HG03097 (cell line): ENCODE measurements around the gene OVOL3.
"Not testable (repeated sequence)": the region's sequence is repeated elsewhere in the genome, so short reads cannot be mapped to it uniquely, and the experiment has no call there.

ENCODE experiments used
- ATAC-seq: cut with Tn5 transposase; IDR thresholded peaks from one replicate; pipeline ENCODE4 v1.9.1; 2021; ENCODE audit not compliant: unreplicated experiment, low FRiP score

OVOL3 gene

GRCh38 chr19:36110487-36111199 lies at the start of gene OVOL3:
TSS of gene OVOL3 (plus strand) at chr19:36111143. CDS start at chr19:36111203, 60 bp downstream.
- ATAC-seq: no peak

DNA sequence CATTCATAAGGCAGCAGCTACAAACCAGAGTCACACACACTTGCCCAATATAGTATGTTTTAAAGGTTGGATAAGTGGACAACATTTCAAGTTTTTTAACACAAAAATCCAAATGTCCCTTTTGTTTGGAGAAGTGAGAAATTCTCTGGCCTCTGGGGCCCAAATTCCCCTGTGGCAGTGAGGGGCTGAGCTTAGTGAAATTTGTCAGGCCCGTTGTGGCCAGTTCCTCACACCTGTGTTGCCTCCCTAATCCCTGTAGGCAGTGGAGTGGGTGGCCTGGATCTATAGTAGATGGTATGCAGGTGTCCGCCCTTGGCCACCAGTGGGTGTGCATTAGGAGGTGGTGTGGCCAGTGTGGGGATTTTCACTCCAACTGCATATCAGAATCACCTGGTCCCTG lies 49.6 kb upstream of the OVOL3 start:
- no peak for ATAC-seq

GRCh38 chr19:36064826-36065225 lies 46.1 kb upstream of the OVOL3 start:
- no peak for ATAC-seq

- ATAC-seq: no peak
Observed at GRCh38 chr19:36067681-36068080, 43.3 kb upstream of the OVOL3 start.

DNA sequence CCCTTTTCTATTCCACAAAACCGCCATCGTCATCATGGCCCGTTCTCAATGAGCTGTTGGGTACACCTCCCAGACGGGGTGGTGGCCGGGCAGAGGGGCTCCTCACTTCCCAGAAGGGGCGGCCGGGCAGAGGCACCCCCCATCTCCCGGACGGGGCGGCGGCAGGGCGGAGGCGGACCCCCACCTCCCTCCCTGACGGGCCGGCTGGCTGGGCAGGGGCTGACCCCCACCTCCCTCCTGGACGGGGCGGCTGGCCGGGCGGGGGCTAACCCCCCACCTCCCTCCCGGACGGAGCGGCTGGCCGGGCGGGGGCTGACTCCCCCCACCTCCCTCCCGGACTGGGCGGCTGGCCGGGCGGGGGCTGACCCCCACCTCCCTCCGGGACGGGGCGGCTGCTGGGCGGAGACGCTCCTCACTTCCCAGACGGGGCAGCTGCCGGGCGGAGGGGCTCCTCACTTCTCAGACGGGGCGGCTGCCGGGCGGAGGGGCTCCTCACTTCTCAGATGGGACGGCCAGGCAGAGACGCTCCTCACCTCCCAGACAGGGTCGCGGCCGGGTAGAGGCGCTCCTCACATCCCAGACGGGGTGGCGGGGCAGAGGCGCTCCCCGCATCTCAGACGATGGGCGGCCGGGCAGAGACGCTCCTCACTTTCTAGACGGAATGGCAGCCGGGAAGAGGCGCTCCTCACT lies 42.0 kb upstream of the OVOL3 start:
- ATAC-seq: not testable (repeated sequence)

DNA sequence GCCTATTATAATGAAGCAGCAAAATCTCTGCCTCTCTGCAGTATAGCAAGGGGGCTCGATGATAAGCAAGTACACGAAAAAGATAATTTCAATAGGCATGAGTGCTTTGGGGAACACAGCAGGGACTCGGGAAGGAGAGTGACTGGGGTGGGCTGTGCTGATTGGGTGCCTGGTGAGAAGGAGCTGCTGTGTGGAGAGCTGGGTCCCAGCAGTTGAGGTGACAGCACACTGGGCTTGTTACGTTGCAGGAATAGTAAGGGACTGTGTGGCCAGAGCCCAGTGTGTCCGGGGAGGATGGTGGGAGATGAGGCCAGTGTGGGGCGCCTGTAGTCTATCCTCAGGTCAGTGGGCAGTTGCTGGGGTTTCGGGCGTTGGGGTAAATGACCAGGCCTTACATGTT lies 38.9 kb upstream of the OVOL3 start:
- no peak for ATAC-seq

DNA sequence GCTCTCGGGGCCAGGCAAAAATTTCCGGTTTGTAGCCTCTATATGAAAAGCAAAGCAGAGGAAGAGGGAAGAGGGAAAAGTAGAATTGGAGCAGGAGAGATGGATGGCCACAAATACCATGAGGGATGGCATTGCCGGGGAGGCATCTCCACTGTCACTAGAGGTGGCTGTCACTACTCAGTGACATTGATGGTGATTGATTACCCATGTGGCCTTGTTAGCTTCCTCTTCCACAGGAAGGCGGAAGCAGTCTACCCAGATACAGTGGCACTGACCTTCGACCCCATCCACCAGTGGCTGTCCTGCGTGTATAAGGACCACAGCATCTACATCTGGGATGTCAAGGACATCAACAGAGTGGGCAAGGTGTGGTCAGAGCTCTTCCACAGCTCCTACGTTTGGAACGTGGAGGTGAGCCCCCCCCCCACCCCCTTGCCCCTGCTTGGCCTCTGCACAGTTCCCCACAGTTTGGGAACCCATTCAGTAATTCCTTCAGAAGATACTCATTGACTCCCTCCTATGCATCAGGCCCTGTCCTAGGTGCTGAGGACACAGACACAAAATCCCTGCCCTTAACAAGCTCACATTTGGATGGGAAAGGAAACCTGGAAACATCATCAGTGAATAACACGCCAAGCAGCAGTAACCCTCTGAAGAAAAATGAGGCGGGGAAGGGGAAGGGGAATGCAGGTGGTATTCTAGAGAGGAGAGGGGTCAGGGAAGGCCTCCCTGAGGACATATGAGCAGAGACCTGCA lies 37.6 kb upstream of the OVOL3 start:
- ATAC-seq: no peak

GRCh38 chr19:36079389-36079945 lies 31.5 kb upstream of the OVOL3 start:
- ATAC-seq: no peak

GRCh38 chr19:36081385-36081784 lies 29.6 kb upstream of the OVOL3 start:
- ATAC-seq: no peak

GRCh38 chr19:36081894-36082293 lies 29.0 kb upstream of the OVOL3 start:
- no peak for ATAC-seq

- no peak for ATAC-seq
Observed at GRCh38 chr19:36082916-36083315, 28.0 kb upstream of the OVOL3 start.

DNA sequence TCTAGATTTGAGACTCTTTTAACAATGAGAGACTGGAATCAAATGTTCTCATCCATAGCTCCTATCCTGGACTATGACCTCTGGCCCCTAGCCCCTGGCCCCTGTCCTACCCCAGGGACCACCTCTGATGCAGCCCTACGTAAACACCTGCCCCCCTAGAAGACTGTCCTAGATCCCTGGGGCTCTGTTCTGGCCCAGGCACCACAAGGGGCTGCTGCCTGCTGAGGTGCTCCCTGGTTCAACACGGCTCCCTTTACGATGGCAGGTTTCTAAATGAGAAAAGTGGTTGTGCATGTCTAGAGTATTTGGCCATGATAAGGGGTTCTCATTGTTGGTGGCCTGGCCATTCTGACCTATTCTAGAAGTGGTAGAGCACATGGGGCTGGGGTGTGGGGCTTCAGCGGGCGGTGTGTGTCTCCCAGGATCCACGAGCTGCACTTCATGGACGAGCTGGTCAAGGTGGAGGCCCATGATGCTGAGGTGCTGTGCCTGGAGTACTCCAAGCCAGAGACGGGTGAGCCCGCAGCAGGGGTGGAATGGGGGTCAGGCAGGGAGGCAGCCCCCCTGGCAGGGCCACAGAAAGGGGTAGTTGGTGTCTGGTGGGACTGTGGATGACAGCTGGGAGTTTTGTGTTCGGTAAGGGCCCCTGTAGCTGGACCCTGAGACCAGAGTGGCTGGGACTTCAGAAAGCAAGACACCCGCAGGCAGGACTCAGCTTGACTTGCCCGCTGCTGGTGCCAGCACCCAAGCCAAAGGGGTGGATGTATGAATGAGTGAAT lies 26.5 kb upstream of the OVOL3 start:
- ATAC-seq: no peak

GRCh38 chr19:36086326-36086725 lies 24.6 kb upstream of the OVOL3 start:
- no peak for ATAC-seq

DNA sequence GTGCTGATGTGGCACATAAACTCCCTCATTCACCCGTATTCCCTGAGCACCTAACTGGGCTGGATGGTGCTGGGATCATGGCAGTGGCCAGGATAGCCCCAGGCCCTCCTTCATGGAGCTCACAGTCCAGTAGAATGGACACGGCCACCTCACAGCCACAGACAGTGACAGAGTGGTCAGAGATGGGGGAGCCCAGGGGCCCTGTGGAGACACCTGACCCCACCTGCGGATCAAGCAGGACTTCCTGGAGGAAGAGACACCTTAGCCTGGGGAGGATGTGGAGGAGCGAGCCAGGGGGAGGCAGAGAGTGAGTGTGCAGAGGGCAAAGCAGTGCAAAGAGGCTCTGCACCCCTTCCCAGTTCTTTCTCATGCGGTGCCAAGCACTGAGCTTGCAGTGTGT lies 21.1 kb upstream of the OVOL3 start:
- no peak for ATAC-seq

DNA sequence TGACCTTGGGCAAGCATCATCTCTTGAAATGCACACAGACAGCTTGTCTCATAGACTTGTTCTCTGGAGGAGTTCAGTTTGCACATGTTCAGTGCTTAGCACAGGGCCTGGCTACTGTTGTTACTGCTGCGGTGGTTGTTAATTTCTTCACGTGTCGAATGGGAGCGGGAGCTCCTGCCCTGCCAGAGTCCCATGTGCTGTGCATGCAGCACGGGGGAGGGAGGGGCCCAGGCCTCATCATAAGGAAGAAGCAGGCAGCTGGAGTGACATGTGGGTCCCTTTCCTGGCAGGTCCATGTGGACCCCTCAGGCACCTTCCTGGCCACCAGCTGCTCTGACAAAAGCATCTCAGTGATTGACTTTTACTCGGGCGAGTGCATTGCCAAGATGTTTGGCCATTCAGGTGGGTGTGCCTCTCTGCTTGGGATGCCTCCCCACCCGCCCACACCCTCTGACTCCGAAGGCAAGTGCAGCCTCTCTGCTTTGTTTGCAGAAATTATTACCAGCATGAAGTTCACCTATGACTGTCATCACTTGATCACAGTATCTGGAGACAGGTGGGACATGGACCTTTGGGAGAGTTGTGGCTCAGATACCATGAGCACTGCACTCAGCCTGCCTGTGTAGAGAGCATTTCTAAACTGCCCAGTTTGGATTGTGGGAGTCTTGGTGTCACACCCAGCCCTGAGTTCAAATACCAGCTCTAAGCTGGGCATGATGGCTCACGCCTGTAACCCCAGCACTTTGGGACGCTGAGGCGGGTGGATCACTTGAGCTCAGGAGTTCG lies 19.8 kb upstream of the OVOL3 start:
- no peak for ATAC-seq

- no peak for ATAC-seq
Observed at GRCh38 chr19:36092566-36092965, 18.4 kb upstream of the OVOL3 start.

- ATAC-seq: no peak
Observed at GRCh38 chr19:36093146-36093662, 17.7 kb upstream of the OVOL3 start.

DNA sequence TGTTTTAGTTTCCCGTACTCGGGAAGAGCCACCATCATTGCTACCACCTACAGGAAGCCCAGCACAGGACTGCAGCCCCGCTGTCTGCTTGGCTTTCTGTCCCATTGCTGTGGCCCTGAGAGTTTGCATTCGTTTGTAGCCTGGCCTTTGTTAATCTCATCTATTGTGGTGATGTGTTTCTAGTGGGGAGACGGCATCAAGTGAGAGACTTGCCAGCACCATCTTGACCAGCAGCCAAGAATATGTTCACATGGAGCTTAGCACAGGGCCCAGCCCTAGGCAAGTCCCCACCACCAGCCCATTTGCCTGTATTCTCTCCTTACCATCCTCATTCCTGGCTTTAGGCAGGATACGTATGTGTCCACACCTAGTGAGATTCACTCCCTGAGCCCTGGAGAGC lies 17.3 kb upstream of the OVOL3 start:
- no peak for ATAC-seq

GRCh38 chr19:36097036-36097435 lies 13.9 kb upstream of the OVOL3 start:
- no peak for ATAC-seq
